Neutrophil (primary cell): ENCODE data around the gene SH3RF3.

Experiments
- H3K27ac ChIP-seq: fragments of 200-600 bp; sonication (generic); 2 replicates; pipeline ENCODE4 v1.5.1; 2016; ENCODE audit warnings: mild to moderate bottlenecking, moderate library complexity
- H3K27me3 ChIP-seq: fragments of 200-600 bp; sonication (generic); 2 replicates; pipeline ENCODE4 v1.6.0; 2016; ENCODE audit warnings: mild to moderate bottlenecking
- H3K36me3 ChIP-seq: fragments of 200-600 bp; sonication (generic); 2 replicates; pipeline ENCODE4 v1.5.1; 2017
- H3K4me1 ChIP-seq, 2 experiments: fragments of 200-600 bp in 1 of 2; sonication (generic) in 1 of 2; 1 replicate in 1 of 2; 2 replicates in 1 of 2; pipeline versions ENCODE4 v1.5.1 to v1.6.1; 2013 to 2016; ENCODE audit warnings: low read depth in 1 of 2, low read length in 1 of 2, mild to moderate bottlenecking in 1 of 2, moderate library complexity in 1 of 2; ENCODE audit not compliant: control insufficient read depth in 1 of 2, insufficient read depth in 1 of 2
- H3K4me3 ChIP-seq, 2 experiments: fragments of 200-600 bp in 1 of 2; sonication (generic) in 1 of 2; 1 replicate in 1 of 2; 2 replicates in 1 of 2; pipeline ENCODE4 v1.5.1; 2013 to 2016; ENCODE audit warnings: low read depth in 1 of 2, low read length in 1 of 2, mild to moderate bottlenecking in 1 of 2, moderate library complexity in 1 of 2
- H3K9me3 ChIP-seq: fragments of 200-600 bp; sonication (generic); 2 replicates; pipeline ENCODE4 v1.5.1; 2016
- TF ChIP-seq, protein P1 (sequence below): fragments of 200-600 bp; sonication (generic); IDR thresholded peaks from 2 replicates; pipeline ENCODE4 v1.5.1; 2016; ENCODE audit warnings: antibody characterized with exemption

SH3RF3 gene

DNA sequence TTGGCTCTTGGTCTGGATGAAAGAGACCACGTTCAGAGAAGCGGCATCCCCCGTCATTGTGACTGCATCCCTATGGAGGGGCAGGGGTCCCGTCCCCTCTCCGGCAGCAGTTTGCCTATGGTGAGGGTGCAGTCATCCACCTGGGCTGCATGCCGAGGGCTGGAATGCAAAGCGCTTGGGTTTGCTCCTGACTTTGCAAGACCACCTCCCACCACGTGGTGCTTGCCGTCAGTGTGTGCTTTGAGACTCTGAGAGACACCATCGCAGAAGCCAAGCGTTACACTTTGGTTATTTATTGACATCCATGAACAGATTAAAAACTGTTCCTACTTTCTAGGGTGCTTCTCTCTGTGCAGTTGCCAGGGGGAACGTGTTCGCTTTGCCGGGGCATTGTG lies 59.5 kb downstream of the SH3RF3 start:
- no peak overlapping the region for H3K4me3 ChIP-seq
- H3K27me3 ChIP-seq: no peaks in the 10 kb centered on the region
- TF ChIP-seq, protein P1, sequence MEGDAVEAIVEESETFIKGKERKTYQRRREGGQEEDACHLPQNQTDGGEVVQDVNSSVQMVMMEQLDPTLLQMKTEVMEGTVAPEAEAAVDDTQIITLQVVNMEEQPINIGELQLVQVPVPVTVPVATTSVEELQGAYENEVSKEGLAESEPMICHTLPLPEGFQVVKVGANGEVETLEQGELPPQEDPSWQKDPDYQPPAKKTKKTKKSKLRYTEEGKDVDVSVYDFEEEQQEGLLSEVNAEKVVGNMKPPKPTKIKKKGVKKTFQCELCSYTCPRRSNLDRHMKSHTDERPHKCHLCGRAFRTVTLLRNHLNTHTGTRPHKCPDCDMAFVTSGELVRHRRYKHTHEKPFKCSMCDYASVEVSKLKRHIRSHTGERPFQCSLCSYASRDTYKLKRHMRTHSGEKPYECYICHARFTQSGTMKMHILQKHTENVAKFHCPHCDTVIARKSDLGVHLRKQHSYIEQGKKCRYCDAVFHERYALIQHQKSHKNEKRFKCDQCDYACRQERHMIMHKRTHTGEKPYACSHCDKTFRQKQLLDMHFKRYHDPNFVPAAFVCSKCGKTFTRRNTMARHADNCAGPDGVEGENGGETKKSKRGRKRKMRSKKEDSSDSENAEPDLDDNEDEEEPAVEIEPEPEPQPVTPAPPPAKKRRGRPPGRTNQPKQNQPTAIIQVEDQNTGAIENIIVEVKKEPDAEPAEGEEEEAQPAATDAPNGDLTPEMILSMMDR: no peak
- no peaks in the 10 kb centered on the region for H3K36me3 ChIP-seq
- no peaks in the 10 kb centered on the region for H3K4me1 ChIP-seq
- no peaks in the 10 kb centered on the region for H3K9me3 ChIP-seq
- H3K27ac ChIP-seq: no peak overlapping the region

- H3K4me1 ChIP-seq: no peaks in the 10 kb centered on the region
Observed at GRCh38 chr2:109188898-109189297, 59.9 kb downstream of the SH3RF3 start.

DNA sequence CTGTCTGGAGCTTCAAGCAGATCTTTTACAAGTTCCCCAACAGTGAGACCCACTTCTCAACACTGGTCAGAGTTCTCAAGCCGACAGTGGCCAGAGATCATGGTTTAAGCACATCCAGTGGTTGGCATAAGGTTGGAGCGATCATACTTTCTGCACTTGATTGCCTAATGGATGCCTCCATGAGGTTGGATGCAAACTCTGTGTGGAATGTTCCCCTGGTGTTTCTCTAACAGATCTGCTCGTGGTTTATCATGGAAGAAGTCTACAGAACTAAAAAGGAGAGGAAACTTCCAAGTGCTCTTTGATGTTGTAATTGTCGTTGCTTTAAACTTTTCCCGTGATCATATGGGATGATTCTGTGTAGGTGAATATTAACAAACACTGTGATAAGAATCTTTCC lies 60.7 kb downstream of the SH3RF3 start:
- Histone ChIP-seq H3K4me1 (no peaks in the 10 kb centered on the region), H3K4me3 (no peak overlapping the region)
- TF ChIP-seq, protein P1: no peak

More at GRCh38 chr2:109188898-109189297, 59.9 kb downstream of the SH3RF3 start:
- Histone ChIP-seq H3K4me3 (no peak overlapping the region), H3K9me3 (no peaks in the 10 kb centered on the region), H3K36me3 (no peaks in the 10 kb centered on the region), H3K27ac (no peak overlapping the region), H3K27me3 (no peaks in the 10 kb centered on the region)
- TF ChIP-seq, protein P1: no peak

DNA sequence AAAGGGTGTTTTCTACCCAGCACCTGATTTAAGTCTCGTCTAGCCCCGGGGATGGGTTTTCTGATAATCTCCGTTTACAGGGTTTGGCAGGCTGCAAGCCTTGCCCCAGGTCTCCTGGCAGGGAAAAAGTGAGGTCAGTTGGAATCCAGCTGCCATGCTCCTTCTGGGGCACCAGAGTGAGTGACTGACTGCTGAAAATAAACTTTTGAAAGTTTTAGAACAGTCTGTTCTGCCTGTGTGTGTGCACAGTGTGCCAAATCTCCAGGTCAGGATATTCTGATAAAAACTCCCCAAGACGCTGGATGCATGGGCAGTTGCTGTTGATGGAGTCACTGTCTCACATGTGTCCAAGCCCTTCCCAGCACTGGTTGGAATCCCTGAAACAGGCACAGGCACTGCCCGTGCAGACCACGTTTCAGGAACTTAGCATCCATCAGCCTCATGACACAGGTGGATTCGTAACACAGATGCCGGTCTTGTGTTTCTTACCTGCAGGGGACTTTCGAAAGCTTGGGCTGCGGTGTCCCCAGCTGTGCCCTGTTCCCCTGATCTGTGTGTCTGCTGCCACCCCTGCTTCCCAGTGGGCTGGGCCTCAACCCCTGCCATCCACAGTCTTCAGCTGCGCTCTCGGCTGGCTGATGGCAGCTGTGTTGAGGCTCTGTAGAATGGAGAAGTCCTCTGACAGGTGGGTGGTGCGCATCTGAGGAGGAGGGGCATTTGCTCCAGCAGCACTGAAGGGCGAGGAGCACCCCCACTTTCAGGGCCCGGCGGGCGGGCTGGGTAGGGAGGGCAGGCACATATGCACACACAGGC lies 65.0 kb downstream of the SH3RF3 start:
- Histone ChIP-seq H3K4me1 (no peaks in the 10 kb centered on the region), H3K27me3 (no peaks in the 10 kb centered on the region), H3K27ac (no peak overlapping the region), H3K9me3 (no peaks in the 10 kb centered on the region), H3K4me3 (no peak overlapping the region), H3K36me3 (no peaks in the 10 kb centered on the region)
- TF ChIP-seq, protein P1: no peak

More for the DNA sequence above, 60.7 kb downstream of the SH3RF3 start:
- H3K27me3 ChIP-seq: no peaks in the 10 kb centered on the region
- H3K9me3 ChIP-seq: no peaks in the 10 kb centered on the region
- H3K36me3 ChIP-seq: no peaks in the 10 kb centered on the region
- H3K27ac ChIP-seq: no peak overlapping the region

- no peaks in the 10 kb centered on the region for H3K27me3 ChIP-seq
Observed at GRCh38 chr2:109194620-109194937, 65.6 kb downstream of the SH3RF3 start.

More at GRCh38 chr2:109194620-109194937, 65.6 kb downstream of the SH3RF3 start:
- Histone ChIP-seq H3K4me3 (no peak overlapping the region), H3K9me3 (no peaks in the 10 kb centered on the region), H3K4me1 (no peaks in the 10 kb centered on the region), H3K36me3 (no peaks in the 10 kb centered on the region), H3K27ac (no peak overlapping the region)
- TF ChIP-seq, protein P1: no peak
